ENCODE measurements around the gene PRIMA1. TPM values are rescaled to one million over a fixed set of nuclear protein-coding genes. Genes with fewer than 3 reads are reported as not detected.

The PRIMA1 gene
- polyA plus RNA-seq, 3 donors from 2014 or later = not detected

Other genes starting within 250 kb of the PRIMA1 start
- gene FAM181A, start 138.9 kb upstream of the PRIMA1 start, polyA plus RNA-seq = not detected
- 1 to 10 TPM; 1.4 to 4.2 (median 2.7) TPM for gene ASB2, start 188.1 kb upstream of the PRIMA1 start, polyA plus RNA-seq
- not detected for gene CCDC197, start 208.8 kb upstream of the PRIMA1 start, polyA plus RNA-seq
- under 1 TPM in 2 of 3 donors, not detected in 1; 0.22 to 0.33 TPM for gene OTUB2, start 237.9 kb upstream of the PRIMA1 start, polyA plus RNA-seq